Measurements from ENCODE around the gene FKBP14. TPM values are rescaled to one million over a fixed set of nuclear protein-coding genes. Genes with fewer than 3 reads are reported as not detected.

Gene FKBP14
- total and polyA plus RNA-seq, 2 experiments from 2014 or later, result 11.8 to 12.9 TPM

DNA sequence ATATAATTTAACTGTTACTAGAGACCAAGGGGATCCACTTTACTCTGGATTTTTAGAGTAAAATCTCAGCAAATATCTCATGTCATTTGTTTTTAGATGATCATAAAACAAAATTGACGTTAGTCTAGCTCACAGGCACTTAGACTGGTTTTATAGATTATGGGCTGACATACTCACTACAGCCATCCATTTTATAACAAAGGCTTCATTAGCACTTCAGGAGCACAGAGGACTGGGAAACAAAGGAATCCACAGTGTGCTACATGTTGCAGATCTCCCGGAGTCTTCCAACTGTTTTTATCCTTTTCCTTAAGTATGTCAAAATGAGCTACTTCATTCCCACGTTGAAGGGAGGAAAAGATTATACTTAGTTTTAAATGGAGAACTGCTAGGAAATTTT is 21.0 kb downstream of the FKBP14 start (continued):
- TF ChIP-seq, protein P1, sequence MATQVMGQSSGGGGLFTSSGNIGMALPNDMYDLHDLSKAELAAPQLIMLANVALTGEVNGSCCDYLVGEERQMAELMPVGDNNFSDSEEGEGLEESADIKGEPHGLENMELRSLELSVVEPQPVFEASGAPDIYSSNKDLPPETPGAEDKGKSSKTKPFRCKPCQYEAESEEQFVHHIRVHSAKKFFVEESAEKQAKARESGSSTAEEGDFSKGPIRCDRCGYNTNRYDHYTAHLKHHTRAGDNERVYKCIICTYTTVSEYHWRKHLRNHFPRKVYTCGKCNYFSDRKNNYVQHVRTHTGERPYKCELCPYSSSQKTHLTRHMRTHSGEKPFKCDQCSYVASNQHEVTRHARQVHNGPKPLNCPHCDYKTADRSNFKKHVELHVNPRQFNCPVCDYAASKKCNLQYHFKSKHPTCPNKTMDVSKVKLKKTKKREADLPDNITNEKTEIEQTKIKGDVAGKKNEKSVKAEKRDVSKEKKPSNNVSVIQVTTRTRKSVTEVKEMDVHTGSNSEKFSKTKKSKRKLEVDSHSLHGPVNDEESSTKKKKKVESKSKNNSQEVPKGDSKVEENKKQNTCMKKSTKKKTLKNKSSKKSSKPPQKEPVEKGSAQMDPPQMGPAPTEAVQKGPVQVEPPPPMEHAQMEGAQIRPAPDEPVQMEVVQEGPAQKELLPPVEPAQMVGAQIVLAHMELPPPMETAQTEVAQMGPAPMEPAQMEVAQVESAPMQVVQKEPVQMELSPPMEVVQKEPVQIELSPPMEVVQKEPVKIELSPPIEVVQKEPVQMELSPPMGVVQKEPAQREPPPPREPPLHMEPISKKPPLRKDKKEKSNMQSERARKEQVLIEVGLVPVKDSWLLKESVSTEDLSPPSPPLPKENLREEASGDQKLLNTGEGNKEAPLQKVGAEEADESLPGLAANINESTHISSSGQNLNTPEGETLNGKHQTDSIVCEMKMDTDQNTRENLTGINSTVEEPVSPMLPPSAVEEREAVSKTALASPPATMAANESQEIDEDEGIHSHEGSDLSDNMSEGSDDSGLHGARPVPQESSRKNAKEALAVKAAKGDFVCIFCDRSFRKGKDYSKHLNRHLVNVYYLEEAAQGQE (IDR thresholded peaks at IDR 0.05; ENCODE audit: unreplicated experiment), result no peak
- TF ChIP-seq EZH2 (IDR thresholded peaks at IDR 0.05; ENCODE audit: low read depth, unreplicated experiment), result no peak
- no peak for TF ChIP-seq STAT1 (IDR thresholded peaks at IDR 0.05; ENCODE audit: unreplicated experiment)

DNA sequence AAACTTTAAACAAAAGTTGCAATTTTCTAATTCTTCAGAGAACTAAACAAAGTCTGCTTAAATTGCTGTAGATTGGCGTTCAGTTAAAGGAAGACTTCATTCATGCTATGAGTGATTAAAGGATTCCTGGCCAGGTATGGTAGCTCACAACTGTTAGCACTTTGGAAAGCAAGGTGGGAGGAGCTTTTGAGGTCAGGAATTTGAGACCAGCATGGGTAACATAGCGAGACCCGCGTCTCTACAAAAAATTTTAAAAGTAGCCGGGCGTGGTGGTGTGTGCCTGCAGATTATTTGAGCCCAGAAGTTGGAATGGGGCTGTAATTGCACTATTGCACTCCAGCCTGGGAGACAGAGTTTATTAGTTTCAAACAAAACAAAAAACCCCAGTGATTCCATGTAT is 23.4 kb downstream of the FKBP14 start:
- Histone ChIP-seq H3K36me3 (ENCODE audit: insufficient read depth) (no peaks in the 10 kb centered on the region), H3K9me2 (ENCODE audit: insufficient read depth) (no peaks in the 10 kb centered on the region), H3K27me3 (ENCODE audit: insufficient read depth) (no peaks in the 10 kb centered on the region), H3K4me3 (no peak overlapping the region), H3K4me1 (ENCODE audit: insufficient read depth) (peaks cover 10% of the 10 kb centered on the region), H3K79me2 (replicated peaks; ENCODE audit: insufficient read depth) (no peaks in the 10 kb centered on the region), H4K20me1 (replicated peaks; ENCODE audit: insufficient read depth) (no peaks in the 10 kb centered on the region), H3K4me2 (no peak overlapping the region), H3K27ac (ENCODE audit: low read depth) (no peak overlapping the region), H2AFZ (no peak overlapping the region), H3F3A (replicated peaks; ENCODE audit: low read depth) (no peaks in the 10 kb centered on the region)
- peak; percentile 71 for DNase-seq (ENCODE audit: low spot score)
- H3K9me3 Mint-ChIP-seq, result peaks cover 4% of the 10 kb centered on the region; the same call in 2 of the 3 replicates
- peaks cover 3% of the 10 kb centered on the region; the same call in 1 of the 3 replicates for H3K36me3 Mint-ChIP-seq (ENCODE audit: low read depth)
- ATAC-seq, result peak; percentile 90
- H3K27me3 Mint-ChIP-seq (ENCODE audit: insufficient read depth, low read depth, poor library complexity), result no peaks in the 10 kb centered on the region
- peaks cover 19% of the 10 kb centered on the region for H3K4me1 Mint-ChIP-seq
- H3K4me3 Mint-ChIP-seq, result no peak overlapping the region
- H3K27ac Mint-ChIP-seq, result no peak overlapping the region
- TF ChIP-seq, protein P2, sequence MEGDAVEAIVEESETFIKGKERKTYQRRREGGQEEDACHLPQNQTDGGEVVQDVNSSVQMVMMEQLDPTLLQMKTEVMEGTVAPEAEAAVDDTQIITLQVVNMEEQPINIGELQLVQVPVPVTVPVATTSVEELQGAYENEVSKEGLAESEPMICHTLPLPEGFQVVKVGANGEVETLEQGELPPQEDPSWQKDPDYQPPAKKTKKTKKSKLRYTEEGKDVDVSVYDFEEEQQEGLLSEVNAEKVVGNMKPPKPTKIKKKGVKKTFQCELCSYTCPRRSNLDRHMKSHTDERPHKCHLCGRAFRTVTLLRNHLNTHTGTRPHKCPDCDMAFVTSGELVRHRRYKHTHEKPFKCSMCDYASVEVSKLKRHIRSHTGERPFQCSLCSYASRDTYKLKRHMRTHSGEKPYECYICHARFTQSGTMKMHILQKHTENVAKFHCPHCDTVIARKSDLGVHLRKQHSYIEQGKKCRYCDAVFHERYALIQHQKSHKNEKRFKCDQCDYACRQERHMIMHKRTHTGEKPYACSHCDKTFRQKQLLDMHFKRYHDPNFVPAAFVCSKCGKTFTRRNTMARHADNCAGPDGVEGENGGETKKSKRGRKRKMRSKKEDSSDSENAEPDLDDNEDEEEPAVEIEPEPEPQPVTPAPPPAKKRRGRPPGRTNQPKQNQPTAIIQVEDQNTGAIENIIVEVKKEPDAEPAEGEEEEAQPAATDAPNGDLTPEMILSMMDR (conservative IDR thresholded peaks at IDR 0.05; ENCODE audit: low read depth in 2 of 2), result no peak
- TF ChIP-seq, protein P1 (IDR thresholded peaks at IDR 0.05; ENCODE audit: unreplicated experiment), result no peak
- TF ChIP-seq EZH2phosphoT487 (IDR thresholded peaks at IDR 0.05; ENCODE audit: unreplicated experiment) (no peak), CREB1 (CRISPR knock-in tag; IDR thresholded peaks at IDR 0.05; ENCODE audit: low read depth) (no peak), ZNF114 (CRISPR knock-in tag; IDR thresholded peaks at IDR 0.05) (no peak), EZH2 (IDR thresholded peaks at IDR 0.05; ENCODE audit: low read depth, unreplicated experiment) (no peak), STAT1 (IDR thresholded peaks at IDR 0.05; ENCODE audit: unreplicated experiment) (no peak), NANOG (IDR thresholded peaks at IDR 0.05; ENCODE audit: borderline replicate concordance) (no peak), JUNB (IDR thresholded peaks at IDR 0.05; ENCODE audit: unreplicated experiment) (no peak)
- TF ChIP-seq, protein P3, sequence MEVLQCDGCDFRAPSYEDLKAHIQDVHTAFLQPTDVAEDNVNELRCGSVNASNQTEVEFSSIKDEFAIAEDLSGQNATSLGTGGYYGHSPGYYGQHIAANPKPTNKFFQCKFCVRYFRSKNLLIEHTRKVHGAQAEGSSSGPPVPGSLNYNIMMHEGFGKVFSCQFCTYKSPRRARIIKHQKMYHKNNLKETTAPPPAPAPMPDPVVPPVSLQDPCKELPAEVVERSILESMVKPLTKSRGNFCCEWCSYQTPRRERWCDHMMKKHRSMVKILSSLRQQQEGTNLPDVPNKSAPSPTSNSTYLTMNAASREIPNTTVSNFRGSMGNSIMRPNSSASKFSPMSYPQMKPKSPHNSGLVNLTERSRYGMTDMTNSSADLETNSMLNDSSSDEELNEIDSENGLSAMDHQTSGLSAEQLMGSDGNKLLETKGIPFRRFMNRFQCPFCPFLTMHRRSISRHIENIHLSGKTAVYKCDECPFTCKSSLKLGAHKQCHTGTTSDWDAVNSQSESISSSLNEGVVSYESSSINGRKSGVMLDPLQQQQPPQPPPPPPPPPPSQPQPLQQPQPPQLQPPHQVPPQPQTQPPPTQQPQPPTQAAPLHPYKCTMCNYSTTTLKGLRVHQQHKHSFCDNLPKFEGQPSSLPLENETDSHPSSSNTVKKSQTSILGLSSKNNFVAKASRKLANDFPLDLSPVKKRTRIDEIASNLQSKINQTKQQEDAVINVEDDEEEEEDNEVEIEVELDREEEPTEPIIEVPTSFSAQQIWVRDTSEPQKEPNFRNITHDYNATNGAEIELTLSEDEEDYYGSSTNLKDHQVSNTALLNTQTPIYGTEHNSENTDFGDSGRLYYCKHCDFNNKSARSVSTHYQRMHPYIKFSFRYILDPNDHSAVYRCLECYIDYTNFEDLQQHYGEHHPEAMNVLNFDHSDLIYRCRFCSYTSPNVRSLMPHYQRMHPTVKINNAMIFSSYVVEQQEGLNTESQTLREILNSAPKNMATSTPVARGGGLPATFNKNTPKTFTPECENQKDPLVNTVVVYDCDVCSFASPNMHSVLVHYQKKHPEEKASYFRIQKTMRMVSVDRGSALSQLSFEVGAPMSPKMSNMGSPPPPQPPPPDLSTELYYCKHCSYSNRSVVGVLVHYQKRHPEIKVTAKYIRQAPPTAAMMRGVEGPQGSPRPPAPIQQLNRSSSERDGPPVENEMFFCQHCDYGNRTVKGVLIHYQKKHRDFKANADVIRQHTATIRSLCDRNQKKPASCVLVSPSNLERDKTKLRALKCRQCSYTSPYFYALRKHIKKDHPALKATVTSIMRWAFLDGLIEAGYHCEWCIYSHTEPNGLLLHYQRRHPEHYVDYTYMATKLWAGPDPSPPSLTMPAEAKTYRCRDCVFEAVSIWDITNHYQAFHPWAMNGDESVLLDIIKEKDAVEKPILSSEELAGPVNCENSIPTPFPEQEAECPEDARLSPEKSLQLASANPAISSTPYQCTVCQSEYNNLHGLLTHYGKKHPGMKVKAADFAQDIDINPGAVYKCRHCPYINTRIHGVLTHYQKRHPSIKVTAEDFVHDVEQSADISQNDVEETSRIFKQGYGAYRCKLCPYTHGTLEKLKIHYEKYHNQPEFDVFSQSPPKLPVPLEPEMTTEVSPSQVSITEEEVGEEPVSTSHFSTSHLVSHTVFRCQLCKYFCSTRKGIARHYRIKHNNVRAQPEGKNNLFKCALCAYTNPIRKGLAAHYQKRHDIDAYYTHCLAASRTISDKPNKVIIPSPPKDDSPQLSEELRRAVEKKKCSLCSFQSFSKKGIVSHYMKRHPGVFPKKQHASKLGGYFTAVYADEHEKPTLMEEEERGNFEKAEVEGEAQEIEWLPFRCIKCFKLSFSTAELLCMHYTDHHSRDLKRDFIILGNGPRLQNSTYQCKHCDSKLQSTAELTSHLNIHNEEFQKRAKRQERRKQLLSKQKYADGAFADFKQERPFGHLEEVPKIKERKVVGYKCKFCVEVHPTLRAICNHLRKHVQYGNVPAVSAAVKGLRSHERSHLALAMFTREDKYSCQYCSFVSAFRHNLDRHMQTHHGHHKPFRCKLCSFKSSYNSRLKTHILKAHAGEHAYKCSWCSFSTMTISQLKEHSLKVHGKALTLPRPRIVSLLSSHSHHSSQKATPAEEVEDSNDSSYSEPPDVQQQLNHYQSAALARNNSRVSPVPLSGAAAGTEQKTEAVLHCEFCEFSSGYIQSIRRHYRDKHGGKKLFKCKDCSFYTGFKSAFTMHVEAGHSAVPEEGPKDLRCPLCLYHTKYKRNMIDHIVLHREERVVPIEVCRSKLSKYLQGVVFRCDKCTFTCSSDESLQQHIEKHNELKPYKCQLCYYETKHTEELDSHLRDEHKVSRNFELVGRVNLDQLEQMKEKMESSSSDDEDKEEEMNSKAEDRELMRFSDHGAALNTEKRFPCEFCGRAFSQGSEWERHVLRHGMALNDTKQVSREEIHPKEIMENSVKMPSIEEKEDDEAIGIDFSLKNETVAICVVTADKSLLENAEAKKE (CRISPR knock-in tag; IDR thresholded peaks at IDR 0.05), result no peak
